PFSK-1 (cell line): ENCODE measurements around the gene IL6ST.

Experiments used
- FOXP2 ChIP-seq: optimal IDR thresholded peaks from 2 replicates; pipeline ENCODE3; 2011; ENCODE audit warnings: borderline replicate concordance, control low read depth, inconsistent platforms; ENCODE audit not compliant: insufficient read depth; ENCODE audit errors: extremely low read length, extremely low read depth
- POLR2AphosphoS5 ChIP-seq: IDR thresholded peaks from 2 replicates; pipeline ENCODE4 v1.6.1; 2012; ENCODE audit warnings: low read depth, mild to moderate bottlenecking, control low read depth, low read length, moderate library complexity
- SIN3A ChIP-seq: IDR thresholded peaks from 2 replicates; pipeline ENCODE4 v1.6.1; 2012; ENCODE audit warnings: mild to moderate bottlenecking, low read length, moderate library complexity, borderline replicate concordance; ENCODE audit not compliant: insufficient read depth
- TAF1 ChIP-seq: IDR thresholded peaks from 2 replicates; pipeline ENCODE4 v1.6.1; 2012; ENCODE audit warnings: low read length, control low read depth, borderline replicate concordance; ENCODE audit not compliant: insufficient read depth
- TF ChIP-seq, protein P1 (sequence below), 2 experiments: IDR thresholded peaks; 2 replicates each; pipeline versions ENCODE4 v1.6.1 to v1.8.0; 2011 to 2012; ENCODE audit warnings: low read depth in 2 of 2, low read length in 2 of 2, control low read depth in 1 of 2, inconsistent platforms in 1 of 2, mild to moderate bottlenecking in 1 of 2, moderate library complexity in 1 of 2; ENCODE audit not compliant: insufficient read depth in 1 of 2

IL6ST gene

DNA sequence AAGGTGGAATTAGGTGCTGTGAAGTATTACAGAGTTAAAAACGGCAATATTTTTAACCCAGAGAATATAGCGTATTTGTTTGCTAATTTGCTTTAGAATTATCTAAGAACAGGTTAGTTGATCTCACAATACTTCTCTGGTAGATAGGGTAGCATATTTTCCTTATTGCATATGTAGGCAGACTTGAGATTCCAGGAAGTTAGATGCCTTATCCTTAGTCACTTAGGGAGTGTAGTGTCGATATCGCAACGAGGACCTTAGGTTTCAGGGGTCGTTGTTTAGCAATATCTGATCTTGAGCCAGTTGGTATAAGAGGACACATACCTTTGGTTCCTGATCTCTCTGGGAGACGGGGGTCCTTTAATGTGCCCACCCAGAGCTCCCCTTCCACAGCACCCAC is 28.5 kb upstream of the IL6ST start:
- TF ChIP-seq POLR2AphosphoS5 (no peak), FOXP2 (no peak), SIN3A (no peak), TAF1 (no peak)
- TF ChIP-seq, protein P1, sequence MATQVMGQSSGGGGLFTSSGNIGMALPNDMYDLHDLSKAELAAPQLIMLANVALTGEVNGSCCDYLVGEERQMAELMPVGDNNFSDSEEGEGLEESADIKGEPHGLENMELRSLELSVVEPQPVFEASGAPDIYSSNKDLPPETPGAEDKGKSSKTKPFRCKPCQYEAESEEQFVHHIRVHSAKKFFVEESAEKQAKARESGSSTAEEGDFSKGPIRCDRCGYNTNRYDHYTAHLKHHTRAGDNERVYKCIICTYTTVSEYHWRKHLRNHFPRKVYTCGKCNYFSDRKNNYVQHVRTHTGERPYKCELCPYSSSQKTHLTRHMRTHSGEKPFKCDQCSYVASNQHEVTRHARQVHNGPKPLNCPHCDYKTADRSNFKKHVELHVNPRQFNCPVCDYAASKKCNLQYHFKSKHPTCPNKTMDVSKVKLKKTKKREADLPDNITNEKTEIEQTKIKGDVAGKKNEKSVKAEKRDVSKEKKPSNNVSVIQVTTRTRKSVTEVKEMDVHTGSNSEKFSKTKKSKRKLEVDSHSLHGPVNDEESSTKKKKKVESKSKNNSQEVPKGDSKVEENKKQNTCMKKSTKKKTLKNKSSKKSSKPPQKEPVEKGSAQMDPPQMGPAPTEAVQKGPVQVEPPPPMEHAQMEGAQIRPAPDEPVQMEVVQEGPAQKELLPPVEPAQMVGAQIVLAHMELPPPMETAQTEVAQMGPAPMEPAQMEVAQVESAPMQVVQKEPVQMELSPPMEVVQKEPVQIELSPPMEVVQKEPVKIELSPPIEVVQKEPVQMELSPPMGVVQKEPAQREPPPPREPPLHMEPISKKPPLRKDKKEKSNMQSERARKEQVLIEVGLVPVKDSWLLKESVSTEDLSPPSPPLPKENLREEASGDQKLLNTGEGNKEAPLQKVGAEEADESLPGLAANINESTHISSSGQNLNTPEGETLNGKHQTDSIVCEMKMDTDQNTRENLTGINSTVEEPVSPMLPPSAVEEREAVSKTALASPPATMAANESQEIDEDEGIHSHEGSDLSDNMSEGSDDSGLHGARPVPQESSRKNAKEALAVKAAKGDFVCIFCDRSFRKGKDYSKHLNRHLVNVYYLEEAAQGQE (IDR thresholded peaks at IDR 0.05; ENCODE audit: insufficient read depth in 1 of 2, low read depth in 2 of 2, low read length in 2 of 2): no peak

DNA sequence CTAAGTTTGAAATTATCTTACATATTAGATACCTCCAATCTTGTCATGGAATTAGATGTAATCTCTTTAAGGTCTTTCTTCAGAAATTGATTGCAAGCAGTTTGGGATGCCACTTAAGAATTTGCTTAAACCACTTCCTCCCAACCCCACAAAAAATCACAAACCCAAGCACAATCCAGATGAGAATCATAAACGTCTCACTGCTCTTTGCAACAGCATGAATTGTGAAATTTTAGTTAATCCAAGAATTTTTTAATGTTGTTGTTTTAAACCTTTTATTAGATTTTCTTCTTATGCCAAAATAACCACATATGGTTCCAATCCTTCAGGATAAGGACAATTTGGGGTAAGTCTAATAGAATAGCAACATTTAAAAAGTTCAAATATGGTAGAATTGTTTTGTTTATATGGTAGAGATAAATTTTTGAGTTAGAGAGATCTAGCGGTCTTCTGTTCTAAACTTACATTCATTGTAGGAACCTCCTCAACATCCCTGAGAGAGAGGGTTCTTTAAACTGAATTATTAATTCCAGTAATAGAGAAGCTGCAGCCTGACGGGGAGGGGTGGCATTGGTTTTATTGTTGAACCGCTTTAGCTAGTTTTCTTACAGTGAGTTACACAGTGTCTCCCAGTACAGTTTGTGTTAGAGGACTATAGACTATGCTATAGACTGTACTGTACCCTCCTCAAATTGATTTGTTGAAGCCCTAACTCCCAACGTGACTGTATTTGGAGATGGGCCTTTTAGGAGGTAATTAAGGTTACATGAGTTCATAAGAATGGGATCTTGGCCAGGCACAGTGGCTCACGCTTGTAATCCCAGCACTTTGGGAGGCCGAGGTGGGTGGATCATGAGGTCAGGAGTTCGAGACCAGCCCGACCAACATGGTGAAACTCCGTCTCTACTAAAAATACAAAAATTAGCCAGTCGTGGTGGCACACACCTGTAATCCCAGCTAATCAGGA is 24.8 kb upstream of the IL6ST start:
- TF ChIP-seq, protein P1 (IDR thresholded peaks at IDR 0.05; ENCODE audit: insufficient read depth in 1 of 2, low read depth in 2 of 2, low read length in 2 of 2): no peak
- TF ChIP-seq TAF1 (no peak), FOXP2 (no peak), POLR2AphosphoS5 (no peak), SIN3A (no peak)

DNA sequence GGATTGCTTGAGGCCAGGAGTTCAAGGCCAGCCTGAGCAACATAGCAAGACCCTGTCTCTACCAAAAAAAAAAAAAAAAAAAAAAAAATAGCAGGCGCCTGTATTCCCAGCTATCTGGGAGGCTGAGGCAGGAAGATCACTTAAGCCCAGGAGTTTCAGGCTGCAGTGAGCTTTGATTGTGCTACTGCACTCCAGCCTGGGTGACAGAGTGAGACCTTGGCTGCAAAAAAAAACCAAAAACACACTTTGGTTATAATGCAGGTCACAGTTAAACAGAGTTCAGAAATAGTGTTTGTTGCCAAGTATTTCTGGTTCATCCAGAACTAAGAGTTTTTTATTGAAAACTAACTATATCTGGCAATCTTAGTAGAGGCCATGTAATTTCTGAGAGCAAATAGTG is 24.1 kb upstream of the IL6ST start:
- no peak for TF ChIP-seq SIN3A
- TF ChIP-seq FOXP2: no peak
- TF ChIP-seq, protein P1 (IDR thresholded peaks at IDR 0.05; ENCODE audit: insufficient read depth in 1 of 2, low read depth in 2 of 2, low read length in 2 of 2): no peak
- no peak for TF ChIP-seq TAF1
- no peak for TF ChIP-seq POLR2AphosphoS5

DNA sequence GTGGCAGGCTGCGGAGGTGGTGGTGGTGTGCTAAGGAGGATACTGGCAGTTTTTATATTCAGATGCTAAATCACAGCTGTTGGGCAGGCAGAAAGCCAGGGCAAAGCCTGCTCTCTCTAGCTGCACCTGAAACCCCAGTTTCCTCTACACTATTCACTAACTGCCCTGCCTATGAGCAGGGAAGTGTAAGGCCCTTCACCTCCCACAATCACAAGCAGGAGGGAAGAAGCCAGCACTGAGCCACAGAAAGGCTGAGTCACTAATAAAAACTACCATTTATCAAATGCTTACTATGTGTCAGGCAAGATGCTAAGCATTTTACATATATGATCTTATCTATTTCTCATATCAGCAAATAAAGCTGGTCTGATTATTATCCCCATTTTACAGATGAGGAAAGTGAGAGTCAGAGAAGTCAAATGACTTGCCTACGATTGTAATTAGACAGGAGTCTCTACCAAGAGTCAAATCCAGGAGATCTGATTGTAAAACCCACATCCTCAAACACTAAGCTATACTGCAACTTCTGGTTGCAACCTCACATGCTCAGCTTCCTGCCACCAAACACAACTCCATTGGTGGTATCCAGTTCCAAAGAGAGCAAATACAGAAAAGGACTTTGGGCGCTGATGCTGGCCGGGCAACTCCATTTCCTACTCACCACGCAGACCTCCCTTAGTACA is 17.7 kb upstream of the IL6ST start:
- TF ChIP-seq, protein P1 (IDR thresholded peaks at IDR 0.05; ENCODE audit: insufficient read depth in 1 of 2, low read depth in 2 of 2, low read length in 2 of 2): no peak
- TF ChIP-seq FOXP2 (no peak), TAF1 (no peak), POLR2AphosphoS5 (no peak), SIN3A (no peak)
